ENCODE data around the gene ZDHHC11B.
"Not testable (repeated sequence)": the region's sequence is repeated elsewhere in the genome, so short reads cannot be mapped to it uniquely, and the experiment has no call there.

The ZDHHC11B gene

DNA sequence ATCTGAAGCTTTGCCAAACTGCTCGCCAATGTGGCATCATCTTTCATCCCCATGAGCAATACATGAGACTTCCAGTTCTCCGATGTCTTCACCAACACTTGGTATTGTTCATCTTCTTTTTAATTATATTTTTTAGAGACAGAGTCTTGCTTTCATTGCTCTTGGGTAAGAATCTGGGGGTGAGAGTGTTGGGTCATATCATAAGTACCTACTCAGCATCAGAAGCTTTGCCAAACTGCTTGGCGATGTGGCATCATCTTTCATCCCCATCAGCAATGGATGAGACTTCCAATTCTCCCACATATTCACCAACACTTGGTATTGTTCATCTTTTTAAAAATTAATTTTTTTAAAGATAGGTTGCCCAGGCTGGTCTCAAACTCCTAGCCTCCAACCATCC is 30.9 kb upstream of the ZDHHC11B start:
- WGBS (ENCODE audit: extremely low coverage, insufficient coverage, insufficient read length): no CpG with 5 or more reads among the region's 3 CpGs
- no peak for DNase-seq
- Histone ChIP-seq H2AFZ (ENCODE audit: insufficient read depth, low read length, poor library complexity) (no peak overlapping the region), H3K4me1 (ENCODE audit: control insufficient read depth in 1 of 2, insufficient read depth in 2 of 2, low read length in 2 of 2) (no peaks in the 10 kb centered on the region), H4K91ac (ENCODE audit: low read depth, low read length) (no peak overlapping the region), H3K23ac (ENCODE audit: low read length) (no peak overlapping the region), H2BK5ac (ENCODE audit: low read depth, low read length, poor library complexity) (no peak overlapping the region), H4K8ac (ENCODE audit: low read depth, low read length) (no peak overlapping the region), H3K18ac (ENCODE audit: low read length) (no peak overlapping the region), H3K36me3 (ENCODE audit: control insufficient read depth in 1 of 2, insufficient read depth in 2 of 2, low read length in 2 of 2) (peaks cover 2 to 3% of the 10 kb centered on the region in 2 experiments), H3K79me2 (ENCODE audit: control insufficient read depth, insufficient read depth, low read length, poor library complexity) (no peaks in the 10 kb centered on the region), H3K27ac (ENCODE audit: low read depth, low read length) (no peak overlapping the region), H3K9me3 (ENCODE audit: insufficient read depth, low read depth, low read length) (no peaks in the 10 kb centered on the region), H2BK12ac (ENCODE audit: low read length) (no peak overlapping the region), H3K27me3 (ENCODE audit: insufficient read depth, low read length) (no peaks in the 10 kb centered on the region), H3K4me2 (ENCODE audit: low read length) (no peak overlapping the region), H4K12ac (ENCODE audit: low read depth, low read length) (no peak overlapping the region), H3K14ac (ENCODE audit: low read length) (no peak overlapping the region), H3K4me3 (ENCODE audit: low read depth, low read length) (no peak overlapping the region), H3K9ac (ENCODE audit: low read length) (no peak overlapping the region), H2BK120ac (ENCODE audit: insufficient read depth, low read length, poor library complexity) (no peak overlapping the region), H2AK5ac (ENCODE audit: low read length) (no peak overlapping the region), H3K79me1 (ENCODE audit: low read length) (no peaks in the 10 kb centered on the region), H3K4ac (ENCODE audit: low read depth, low read length) (no peak overlapping the region)

GRCh38 chr5:813575-813974 is 29.0 kb upstream of the ZDHHC11B start:
- not testable (repeated sequence) for H4K8ac ChIP-seq (ENCODE audit: low read depth, low read length); H2BK120ac ChIP-seq (ENCODE audit: insufficient read depth, low read length, poor library complexity); H3K79me1 ChIP-seq (ENCODE audit: low read length); H3K27me3 ChIP-seq (ENCODE audit: insufficient read depth, low read length); H3K23ac ChIP-seq (ENCODE audit: low read length); H3K36me3 ChIP-seq (ENCODE audit: control insufficient read depth in 1 of 2, insufficient read depth in 2 of 2, low read length in 2 of 2); H3K4me1 ChIP-seq (ENCODE audit: control insufficient read depth in 1 of 2, insufficient read depth in 2 of 2, low read length in 2 of 2); H3K14ac ChIP-seq (ENCODE audit: low read length); H4K91ac ChIP-seq (ENCODE audit: low read depth, low read length); H3K79me2 ChIP-seq (ENCODE audit: control insufficient read depth, insufficient read depth, low read length, poor library complexity); H2BK5ac ChIP-seq (ENCODE audit: low read depth, low read length, poor library complexity); H2AFZ ChIP-seq (ENCODE audit: insufficient read depth, low read length, poor library complexity); H3K4me2 ChIP-seq (ENCODE audit: low read length); H3K4me3 ChIP-seq (ENCODE audit: low read depth, low read length); H3K27ac ChIP-seq (ENCODE audit: low read depth, low read length); H3K18ac ChIP-seq (ENCODE audit: low read length); DNase-seq; H4K12ac ChIP-seq (ENCODE audit: low read depth, low read length); H2AK5ac ChIP-seq (ENCODE audit: low read length); H2BK12ac ChIP-seq (ENCODE audit: low read length); H3K4ac ChIP-seq (ENCODE audit: low read depth, low read length); H3K9me3 ChIP-seq (ENCODE audit: insufficient read depth, low read depth, low read length); H3K9ac ChIP-seq (ENCODE audit: low read length)
- no CpG with 5 or more reads among the region's 5 CpGs for WGBS (ENCODE audit: extremely low coverage, insufficient coverage, insufficient read length)

- not testable (repeated sequence) for H3K4me1 ChIP-seq (ENCODE audit: control insufficient read depth in 1 of 2, insufficient read depth in 2 of 2, low read length in 2 of 2); H3K27ac ChIP-seq (ENCODE audit: low read depth, low read length); H3K23ac ChIP-seq (ENCODE audit: low read length); H2AFZ ChIP-seq (ENCODE audit: insufficient read depth, low read length, poor library complexity); H3K9me3 ChIP-seq (ENCODE audit: insufficient read depth, low read depth, low read length); H4K8ac ChIP-seq (ENCODE audit: low read depth, low read length); H2BK12ac ChIP-seq (ENCODE audit: low read length); H4K12ac ChIP-seq (ENCODE audit: low read depth, low read length); H2BK120ac ChIP-seq (ENCODE audit: insufficient read depth, low read length, poor library complexity); H3K4ac ChIP-seq (ENCODE audit: low read depth, low read length); H3K27me3 ChIP-seq (ENCODE audit: insufficient read depth, low read length); H3K36me3 ChIP-seq (ENCODE audit: control insufficient read depth in 1 of 2, insufficient read depth in 2 of 2, low read length in 2 of 2); H3K4me3 ChIP-seq (ENCODE audit: low read depth, low read length); H3K14ac ChIP-seq (ENCODE audit: low read length); H3K18ac ChIP-seq (ENCODE audit: low read length); H3K79me2 ChIP-seq (ENCODE audit: control insufficient read depth, insufficient read depth, low read length, poor library complexity); H2BK5ac ChIP-seq (ENCODE audit: low read depth, low read length, poor library complexity); H3K79me1 ChIP-seq (ENCODE audit: low read length); H2AK5ac ChIP-seq (ENCODE audit: low read length); H4K91ac ChIP-seq (ENCODE audit: low read depth, low read length); H3K4me2 ChIP-seq (ENCODE audit: low read length); DNase-seq; H3K9ac ChIP-seq (ENCODE audit: low read length)
- WGBS (ENCODE audit: extremely low coverage, insufficient coverage, insufficient read length): no CpG with 5 or more reads among the region's 9 CpGs
These were observed 26.9 kb upstream of the ZDHHC11B start for GRCh38 chr5:811384-811783.

- H3K4me2 ChIP-seq (ENCODE audit: low read length); H3K27me3 ChIP-seq (ENCODE audit: insufficient read depth, low read length); H3K27ac ChIP-seq (ENCODE audit: low read depth, low read length); H3K14ac ChIP-seq (ENCODE audit: low read length); H4K91ac ChIP-seq (ENCODE audit: low read depth, low read length); H2BK120ac ChIP-seq (ENCODE audit: insufficient read depth, low read length, poor library complexity); H2BK5ac ChIP-seq (ENCODE audit: low read depth, low read length, poor library complexity); H2BK12ac ChIP-seq (ENCODE audit: low read length); H3K23ac ChIP-seq (ENCODE audit: low read length); H4K12ac ChIP-seq (ENCODE audit: low read depth, low read length); DNase-seq; H2AK5ac ChIP-seq (ENCODE audit: low read length); H3K4me1 ChIP-seq (ENCODE audit: control insufficient read depth in 1 of 2, insufficient read depth in 2 of 2, low read length in 2 of 2); H4K8ac ChIP-seq (ENCODE audit: low read depth, low read length); H3K18ac ChIP-seq (ENCODE audit: low read length); H3K79me2 ChIP-seq (ENCODE audit: control insufficient read depth, insufficient read depth, low read length, poor library complexity); H3K9me3 ChIP-seq (ENCODE audit: insufficient read depth, low read depth, low read length); H3K9ac ChIP-seq (ENCODE audit: low read length); H2AFZ ChIP-seq (ENCODE audit: insufficient read depth, low read length, poor library complexity); H3K36me3 ChIP-seq (ENCODE audit: control insufficient read depth in 1 of 2, insufficient read depth in 2 of 2, low read length in 2 of 2); H3K4ac ChIP-seq (ENCODE audit: low read depth, low read length); H3K79me1 ChIP-seq (ENCODE audit: low read length); H3K4me3 ChIP-seq (ENCODE audit: low read depth, low read length): not testable (repeated sequence)
- no CpG with 5 or more reads among the region's 10 CpGs for WGBS (ENCODE audit: extremely low coverage, insufficient coverage, insufficient read length)
These were observed 23.4 kb upstream of the ZDHHC11B start for GRCh38 chr5:807719-808514.
